ENCODE data around the gene PIP5KL1. TPM values are rescaled to one million over a fixed set of nuclear protein-coding genes. Genes with fewer than 3 reads are reported as not detected.

The PIP5KL1 gene
- total RNA-seq, 3 donors from 2014 or later, result 0.58 to 1.9 (median 1.1) TPM

GRCh38 chr9:127977884-127978647 is 47.5 kb upstream of the PIP5KL1 start:
- Histone ChIP-seq H3K9me3 (no peaks in the 10 kb centered on the region), H3K36me3 (ENCODE audit: low read depth) (no peaks in the 10 kb centered on the region), H3K4me1 (ENCODE audit: low read depth) (peaks cover 66% of the 10 kb centered on the region), H3K4me3 (peak overlapping the region; percentile 84)
- intact Hi-C loops (cut with DNase I, micrococcal nuclease), result no loop called here
- DNase-seq (peak; percentile 64 to 74 (median 74)), ATAC-seq (peak; percentile 4)
- TF ChIP-seq, protein P1, sequence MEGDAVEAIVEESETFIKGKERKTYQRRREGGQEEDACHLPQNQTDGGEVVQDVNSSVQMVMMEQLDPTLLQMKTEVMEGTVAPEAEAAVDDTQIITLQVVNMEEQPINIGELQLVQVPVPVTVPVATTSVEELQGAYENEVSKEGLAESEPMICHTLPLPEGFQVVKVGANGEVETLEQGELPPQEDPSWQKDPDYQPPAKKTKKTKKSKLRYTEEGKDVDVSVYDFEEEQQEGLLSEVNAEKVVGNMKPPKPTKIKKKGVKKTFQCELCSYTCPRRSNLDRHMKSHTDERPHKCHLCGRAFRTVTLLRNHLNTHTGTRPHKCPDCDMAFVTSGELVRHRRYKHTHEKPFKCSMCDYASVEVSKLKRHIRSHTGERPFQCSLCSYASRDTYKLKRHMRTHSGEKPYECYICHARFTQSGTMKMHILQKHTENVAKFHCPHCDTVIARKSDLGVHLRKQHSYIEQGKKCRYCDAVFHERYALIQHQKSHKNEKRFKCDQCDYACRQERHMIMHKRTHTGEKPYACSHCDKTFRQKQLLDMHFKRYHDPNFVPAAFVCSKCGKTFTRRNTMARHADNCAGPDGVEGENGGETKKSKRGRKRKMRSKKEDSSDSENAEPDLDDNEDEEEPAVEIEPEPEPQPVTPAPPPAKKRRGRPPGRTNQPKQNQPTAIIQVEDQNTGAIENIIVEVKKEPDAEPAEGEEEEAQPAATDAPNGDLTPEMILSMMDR (IDR thresholded peaks at IDR 0.05), result no peak

GRCh38 chr9:127977009-127977883 is 46.7 kb upstream of the PIP5KL1 start:
- peaks cover 74% of the 10 kb centered on the region for H3K4me1 ChIP-seq (ENCODE audit: low read depth)
- peak; percentile 43 for ATAC-seq
- no peaks in the 10 kb centered on the region for H3K36me3 ChIP-seq (ENCODE audit: low read depth)
- H3K9me3 ChIP-seq, result no peaks in the 10 kb centered on the region
- peak; percentile 69 to 70 (median 70) for DNase-seq
- TF ChIP-seq, protein P1 (IDR thresholded peaks at IDR 0.05), result no peak
- H3K4me3 ChIP-seq, result no peak overlapping the region
- intact Hi-C loops (cut with DNase I, micrococcal nuclease), result no loop called here

- no peaks in the 10 kb centered on the region for H3K36me3 ChIP-seq (ENCODE audit: low read depth)
Measured at GRCh38 chr9:127976498-127976897, 45.9 kb upstream of the PIP5KL1 start.

GRCh38 chr9:127975376-127976315 is 45.1 kb upstream of the PIP5KL1 start:
- no peaks in the 10 kb centered on the region for H3K9me3 ChIP-seq
- DNase-seq, result peak in 1 of 3 donors; percentile 33
- H3K4me1 ChIP-seq (ENCODE audit: low read depth), result peaks cover 82% of the 10 kb centered on the region
- H3K4me3 ChIP-seq, result no peak overlapping the region
- no peaks in the 10 kb centered on the region for H3K36me3 ChIP-seq (ENCODE audit: low read depth)
- intact Hi-C loops (cut with DNase I, micrococcal nuclease), result no loop called here
- TF ChIP-seq, protein P1 (IDR thresholded peaks at IDR 0.05), result no peak
- no peak for ATAC-seq

More at GRCh38 chr9:127976498-127976897, 45.9 kb upstream of the PIP5KL1 start:
- Histone ChIP-seq H3K9me3 (no peaks in the 10 kb centered on the region), H3K4me3 (no peak overlapping the region), H3K4me1 (ENCODE audit: low read depth) (peaks cover 77% of the 10 kb centered on the region)
- TF ChIP-seq, protein P1 (IDR thresholded peaks at IDR 0.05), result no peak
- intact Hi-C loops (cut with DNase I, micrococcal nuclease), result no loop called here
- ATAC-seq (peak; percentile 57), DNase-seq (peak; percentile 78 to 90 (median 82))

DNA sequence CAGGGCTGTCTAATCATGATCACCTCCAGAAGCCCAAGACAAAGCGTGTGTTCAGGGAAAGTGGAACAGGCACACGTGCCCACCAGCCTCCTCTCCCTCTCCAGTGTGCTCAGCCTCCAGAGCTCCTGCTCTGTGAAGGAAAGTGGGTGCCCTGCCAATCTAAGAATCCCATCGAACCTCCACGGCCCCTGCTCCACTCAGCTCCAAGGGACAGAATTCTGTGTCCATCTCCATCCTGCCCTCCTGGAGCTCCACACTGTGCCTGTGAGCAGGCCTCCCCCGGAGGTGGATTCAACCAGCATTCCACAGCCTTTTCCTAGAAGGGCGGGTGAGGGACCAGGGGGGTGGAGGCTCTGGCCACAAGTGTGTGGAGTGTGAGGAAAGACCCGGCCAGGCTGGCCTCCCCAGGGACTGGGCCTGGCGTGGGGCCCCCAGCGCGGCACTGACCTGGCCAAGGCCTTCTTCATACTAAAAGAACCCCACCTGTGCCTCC is 44.2 kb upstream of the PIP5KL1 start:
- DNase-seq (peak in 2 of 3 donors; percentile 47 to 64), ATAC-seq (no peak)
- intact Hi-C loops (cut with DNase I, micrococcal nuclease), result no loop called here
- H3K4me1 ChIP-seq (ENCODE audit: low read depth), result peaks cover 90% of the 10 kb centered on the region
- no peak overlapping the region for H3K4me3 ChIP-seq
- TF ChIP-seq, protein P1 (IDR thresholded peaks at IDR 0.05), result no peak
- H3K9me3 ChIP-seq, result no peaks in the 10 kb centered on the region
- H3K36me3 ChIP-seq (ENCODE audit: low read depth), result no peaks in the 10 kb centered on the region

All from mucosa of descending colon (tissue), 3 donors.